Measurements from ENCODE around the gene PPP1R3D.
A peak's percentile ranks its signal among the peaks of the same experiment; 100 is the strongest.
"Not testable (repeated sequence)": the region's sequence is repeated elsewhere in the genome, so short reads cannot be mapped to it uniquely, and the experiment has no call there.

The PPP1R3D gene

DNA sequence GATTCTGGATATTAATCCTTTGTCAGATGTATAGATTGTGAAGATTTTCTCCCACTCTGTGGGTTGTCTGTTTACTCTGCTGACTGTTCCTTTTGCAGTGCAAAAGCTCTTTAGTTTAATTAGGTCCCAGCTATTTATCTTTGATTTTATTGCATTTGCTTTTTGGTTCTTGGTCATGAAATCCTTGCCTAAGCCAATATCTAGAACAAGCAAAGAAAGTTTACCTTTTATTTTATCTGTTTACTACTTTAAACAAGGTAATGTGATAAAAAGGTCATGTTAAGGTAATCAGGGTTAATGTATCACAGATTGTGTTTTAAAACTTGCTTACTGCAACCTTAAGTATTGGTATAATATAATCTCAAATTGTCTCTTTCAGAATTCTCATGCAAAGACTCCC, 17.5 kb upstream of the PPP1R3D start:
- not testable (repeated sequence) for H3K27ac ChIP-seq (ENCODE audit: low read depth, low read length); H3K23ac ChIP-seq (ENCODE audit: low read length); H3K56ac ChIP-seq (ENCODE audit: low read length); H2AK5ac ChIP-seq (ENCODE audit: low read length); H3K4me3 ChIP-seq (ENCODE audit: low read length); H3K4me1 ChIP-seq (ENCODE audit: control insufficient read depth, low read depth, low read length); H3K36me3 ChIP-seq (ENCODE audit: control insufficient read depth, insufficient read depth, low read length); H3K79me2 ChIP-seq (ENCODE audit: control insufficient read depth, insufficient read depth, low read length); H3K27me3 ChIP-seq (ENCODE audit: insufficient read depth, low read length, poor library complexity); H3K79me1 ChIP-seq (ENCODE audit: low read length); H3K9ac ChIP-seq (ENCODE audit: low read length); DNase-seq; H2BK120ac ChIP-seq (ENCODE audit: low read depth, low read length); H4K8ac ChIP-seq (ENCODE audit: low read depth, low read length); H2BK5ac ChIP-seq (ENCODE audit: low read length); H2BK15ac ChIP-seq (replicated peaks; ENCODE audit: low read depth); H3K4me2 ChIP-seq (ENCODE audit: low read length); H3K4ac ChIP-seq (ENCODE audit: low read depth, low read length); H4K5ac ChIP-seq (ENCODE audit: low read length); H3K18ac ChIP-seq (ENCODE audit: low read length)

DNA sequence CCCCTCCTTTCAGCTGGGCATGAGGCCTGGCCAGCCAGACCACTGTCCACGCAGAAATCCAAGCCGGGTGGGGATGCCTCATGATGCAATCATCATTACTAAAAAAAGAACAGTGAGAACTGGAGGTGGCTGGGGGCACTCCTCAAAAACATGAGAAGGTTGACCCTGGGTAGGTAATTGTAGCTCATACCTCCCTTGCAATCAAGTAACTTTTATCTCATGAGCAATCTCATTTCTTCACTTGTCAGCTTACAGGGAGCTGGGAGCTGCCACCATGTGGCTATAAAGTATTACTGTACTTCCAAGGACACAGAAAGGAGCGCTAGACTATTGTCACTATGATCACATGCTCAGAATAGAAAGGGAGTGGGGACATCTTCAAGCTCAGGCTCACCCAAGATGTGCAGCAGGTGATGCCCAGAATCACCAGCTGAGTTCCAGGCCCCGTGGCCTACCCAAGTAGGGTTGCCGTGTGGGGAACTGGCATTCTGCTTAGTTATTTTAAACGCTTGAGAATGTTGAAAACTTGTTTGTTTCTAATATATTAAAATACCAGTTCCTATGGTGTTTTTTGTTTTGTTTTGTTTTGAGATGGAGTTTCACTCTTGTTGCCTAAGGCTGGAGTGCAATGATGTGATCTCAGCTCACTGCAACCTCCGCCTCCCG, 15.2 kb upstream of the PPP1R3D start:
- Histone ChIP-seq H3K56ac (ENCODE audit: low read length) (no peak overlapping the region), H2AK5ac (ENCODE audit: low read length) (no peak overlapping the region), H2BK120ac (ENCODE audit: low read depth, low read length) (no peak overlapping the region), H4K5ac (ENCODE audit: low read length) (no peak overlapping the region), H3K79me1 (ENCODE audit: low read length) (no peaks in the 10 kb centered on the region), H3K4me2 (ENCODE audit: low read length) (no peak overlapping the region), H2BK5ac (ENCODE audit: low read length) (no peak overlapping the region), H4K8ac (ENCODE audit: low read depth, low read length) (no peak overlapping the region), H3K9ac (ENCODE audit: low read length) (no peak overlapping the region), H3K18ac (ENCODE audit: low read length) (no peak overlapping the region), H3K79me2 (ENCODE audit: control insufficient read depth, insufficient read depth, low read length) (no peaks in the 10 kb centered on the region), H3K4me3 (ENCODE audit: low read length) (no peak overlapping the region), H3K23ac (ENCODE audit: low read length) (no peak overlapping the region), H3K27me3 (ENCODE audit: insufficient read depth, low read length, poor library complexity) (no peaks in the 10 kb centered on the region), H3K27ac (ENCODE audit: low read depth, low read length) (no peak overlapping the region), H3K4ac (ENCODE audit: low read depth, low read length) (no peak overlapping the region), H3K4me1 (ENCODE audit: control insufficient read depth, low read depth, low read length) (no peaks in the 10 kb centered on the region), H3K36me3 (ENCODE audit: control insufficient read depth, insufficient read depth, low read length) (no peaks in the 10 kb centered on the region), H2BK15ac (replicated peaks; ENCODE audit: low read depth) (no peak overlapping the region)
- peak; percentile 70 for DNase-seq
- WGBS (ENCODE audit: extremely low coverage, insufficient coverage, low lambda C conversion rate) = no CpG with 5 or more reads among the region's 8 CpGs

DNA sequence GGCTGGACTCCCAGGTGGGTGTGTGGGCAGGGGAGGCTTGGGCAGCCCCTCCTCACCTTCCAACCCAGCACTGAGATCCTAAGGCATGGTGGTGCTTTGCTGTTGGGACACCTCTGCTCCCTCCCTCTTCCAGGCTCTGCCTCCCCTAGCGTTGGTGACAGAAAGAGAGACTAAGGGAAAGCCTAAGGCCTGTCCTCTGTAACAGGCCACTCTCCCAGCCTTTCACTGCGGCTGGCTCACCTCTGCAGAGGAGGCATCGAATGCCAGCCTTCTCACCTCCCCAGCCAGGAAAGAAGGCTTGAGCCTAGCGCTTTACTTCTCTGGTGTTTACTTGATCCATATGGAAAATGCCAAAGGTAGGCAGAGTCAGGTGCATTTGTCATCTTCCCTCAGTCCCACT, 14.6 kb upstream of the PPP1R3D start:
- no peak overlapping the region for H3K18ac ChIP-seq (ENCODE audit: low read length)
- no peaks in the 10 kb centered on the region for H3K4me1 ChIP-seq (ENCODE audit: control insufficient read depth, low read depth, low read length)
- no peak overlapping the region for H3K9ac ChIP-seq (ENCODE audit: low read length)
- no peak overlapping the region for H4K5ac ChIP-seq (ENCODE audit: low read length)
- no peak overlapping the region for H2BK5ac ChIP-seq (ENCODE audit: low read length)
- H4K8ac ChIP-seq (ENCODE audit: low read depth, low read length) = no peak overlapping the region
- H3K36me3 ChIP-seq (ENCODE audit: control insufficient read depth, insufficient read depth, low read length) = no peaks in the 10 kb centered on the region
- H3K56ac ChIP-seq (ENCODE audit: low read length) = no peak overlapping the region
- H2BK120ac ChIP-seq (ENCODE audit: low read depth, low read length) = no peak overlapping the region
- H2AK5ac ChIP-seq (ENCODE audit: low read length) = no peak overlapping the region
- H3K27me3 ChIP-seq (ENCODE audit: insufficient read depth, low read length, poor library complexity) = no peaks in the 10 kb centered on the region
- no peak overlapping the region for H3K27ac ChIP-seq (ENCODE audit: low read depth, low read length)
- no peaks in the 10 kb centered on the region for H3K79me1 ChIP-seq (ENCODE audit: low read length)
- DNase-seq = no peak
- no peak overlapping the region for H3K4me2 ChIP-seq (ENCODE audit: low read length)
- H3K23ac ChIP-seq (ENCODE audit: low read length) = no peak overlapping the region
- no peak overlapping the region for H3K4me3 ChIP-seq (ENCODE audit: low read length)
- no peak overlapping the region for H2BK15ac ChIP-seq (replicated peaks; ENCODE audit: low read depth)
- no peak overlapping the region for H3K4ac ChIP-seq (ENCODE audit: low read depth, low read length)
- WGBS (ENCODE audit: extremely low coverage, insufficient coverage, low lambda C conversion rate) = no CpG with 5 or more reads among the region's 4 CpGs
- no peaks in the 10 kb centered on the region for H3K79me2 ChIP-seq (ENCODE audit: control insufficient read depth, insufficient read depth, low read length)

DNA sequence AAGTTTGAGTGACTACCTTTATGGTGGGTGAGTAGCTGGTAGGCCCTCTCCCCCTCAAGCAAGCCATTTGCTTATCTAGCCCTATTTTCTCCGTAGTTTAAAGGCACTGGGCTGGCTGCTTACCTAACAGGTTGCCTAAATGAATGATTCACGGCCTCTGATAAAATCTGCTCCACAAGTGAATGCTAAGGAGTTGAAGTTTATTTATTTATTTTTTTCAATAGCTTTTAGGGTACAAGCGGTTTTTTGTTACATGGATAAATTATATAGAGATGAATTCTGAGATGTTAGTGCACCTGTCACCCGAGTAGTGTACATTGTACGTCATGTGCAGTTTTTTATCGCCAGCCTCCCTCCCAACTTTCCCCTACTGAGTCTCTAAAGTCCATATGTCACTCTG, 9.8 kb upstream of the PPP1R3D start:
- H2BK5ac ChIP-seq (ENCODE audit: low read length) = no peak overlapping the region
- no peaks in the 10 kb centered on the region for H3K79me1 ChIP-seq (ENCODE audit: low read length)
- no peak overlapping the region for H3K56ac ChIP-seq (ENCODE audit: low read length)
- no peak overlapping the region for H4K5ac ChIP-seq (ENCODE audit: low read length)
- no peak overlapping the region for H3K18ac ChIP-seq (ENCODE audit: low read length)
- H2BK15ac ChIP-seq (replicated peaks; ENCODE audit: low read depth) = no peak overlapping the region
- H3K4me3 ChIP-seq (ENCODE audit: low read length) = no peak overlapping the region
- H3K23ac ChIP-seq (ENCODE audit: low read length) = no peak overlapping the region
- H3K4ac ChIP-seq (ENCODE audit: low read depth, low read length) = no peak overlapping the region
- H3K4me1 ChIP-seq (ENCODE audit: control insufficient read depth, low read depth, low read length) = no peaks in the 10 kb centered on the region
- no peak overlapping the region for H2BK120ac ChIP-seq (ENCODE audit: low read depth, low read length)
- DNase-seq = no peak
- H3K27ac ChIP-seq (ENCODE audit: low read depth, low read length) = no peak overlapping the region
- H2AK5ac ChIP-seq (ENCODE audit: low read length) = no peak overlapping the region
- H3K36me3 ChIP-seq (ENCODE audit: control insufficient read depth, insufficient read depth, low read length) = no peaks in the 10 kb centered on the region
- no peak overlapping the region for H4K8ac ChIP-seq (ENCODE audit: low read depth, low read length)
- no peak overlapping the region for H3K9ac ChIP-seq (ENCODE audit: low read length)
- no peaks in the 10 kb centered on the region for H3K27me3 ChIP-seq (ENCODE audit: insufficient read depth, low read length, poor library complexity)
- H3K79me2 ChIP-seq (ENCODE audit: control insufficient read depth, insufficient read depth, low read length) = no peaks in the 10 kb centered on the region
- no peak overlapping the region for H3K4me2 ChIP-seq (ENCODE audit: low read length)
- WGBS (ENCODE audit: extremely low coverage, insufficient coverage, low lambda C conversion rate) = no CpG with 5 or more reads among the region's 6 CpGs

DNA sequence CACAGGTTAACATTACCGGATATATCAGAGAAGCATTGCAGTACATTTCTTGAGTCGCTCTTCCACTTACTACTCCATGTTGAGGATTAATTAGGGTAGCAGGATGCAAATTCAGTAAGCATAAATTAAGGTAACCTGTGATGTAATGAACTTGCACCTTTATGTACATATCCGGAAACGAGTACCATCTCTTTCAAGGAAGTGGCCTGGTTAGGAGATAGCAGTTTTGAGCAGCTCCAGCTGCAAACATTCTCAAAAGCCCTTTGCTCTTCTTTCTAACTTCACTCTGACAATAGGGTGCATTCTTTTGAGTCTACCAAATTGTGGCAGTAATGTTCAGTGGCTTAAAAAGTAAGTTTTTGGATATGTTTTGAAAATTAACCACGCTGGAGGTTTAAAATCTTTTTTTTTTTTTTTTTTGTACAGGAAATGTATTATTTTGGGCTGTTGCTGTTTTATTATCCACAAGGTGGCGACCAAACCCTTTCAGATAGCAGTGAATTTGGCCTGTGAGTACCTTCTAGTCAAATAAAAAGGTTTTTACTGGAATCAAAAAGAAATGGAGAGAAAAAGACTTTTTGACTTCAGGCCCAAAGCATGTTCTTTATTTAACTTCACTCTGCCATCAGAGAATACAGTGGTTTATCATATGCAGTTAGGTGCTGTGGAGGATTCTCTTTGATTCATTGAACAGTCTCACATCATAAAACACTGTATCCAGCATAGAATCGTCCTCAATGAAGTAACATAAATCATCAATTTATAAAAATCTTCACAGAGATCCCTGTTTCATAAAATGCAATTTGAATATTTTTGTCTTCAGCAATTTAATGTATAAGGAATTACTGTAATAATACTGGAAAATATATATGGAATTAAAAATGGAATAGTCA, 9.0 kb upstream of the PPP1R3D start:
- WGBS (ENCODE audit: extremely low coverage, insufficient coverage, low lambda C conversion rate) = no CpG with 5 or more reads among the region's 7 CpGs

More for the DNA sequence above, 9.0 kb upstream of the PPP1R3D start:
- H3K79me1 ChIP-seq (ENCODE audit: low read length) = no peaks in the 10 kb centered on the region
- no peak overlapping the region for H4K8ac ChIP-seq (ENCODE audit: low read depth, low read length)
- no peak overlapping the region for H2BK120ac ChIP-seq (ENCODE audit: low read depth, low read length)
- no peak overlapping the region for H2BK5ac ChIP-seq (ENCODE audit: low read length)
- H3K56ac ChIP-seq (ENCODE audit: low read length) = no peak overlapping the region
- no peak overlapping the region for H3K4me2 ChIP-seq (ENCODE audit: low read length)
- DNase-seq = peak; percentile 56
- H2BK15ac ChIP-seq (replicated peaks; ENCODE audit: low read depth) = no peak overlapping the region
- H3K36me3 ChIP-seq (ENCODE audit: control insufficient read depth, insufficient read depth, low read length) = no peaks in the 10 kb centered on the region
- H3K27me3 ChIP-seq (ENCODE audit: insufficient read depth, low read length, poor library complexity) = no peaks in the 10 kb centered on the region
- no peak overlapping the region for H2AK5ac ChIP-seq (ENCODE audit: low read length)
- H3K9ac ChIP-seq (ENCODE audit: low read length) = no peak overlapping the region
- H3K18ac ChIP-seq (ENCODE audit: low read length) = no peak overlapping the region
- no peak overlapping the region for H3K4ac ChIP-seq (ENCODE audit: low read depth, low read length)
- no peak overlapping the region for H3K27ac ChIP-seq (ENCODE audit: low read depth, low read length)
- no peak overlapping the region for H3K4me3 ChIP-seq (ENCODE audit: low read length)
- no peaks in the 10 kb centered on the region for H3K4me1 ChIP-seq (ENCODE audit: control insufficient read depth, low read depth, low read length)
- no peak overlapping the region for H4K5ac ChIP-seq (ENCODE audit: low read length)
- H3K79me2 ChIP-seq (ENCODE audit: control insufficient read depth, insufficient read depth, low read length) = no peaks in the 10 kb centered on the region
- no peak overlapping the region for H3K23ac ChIP-seq (ENCODE audit: low read length)
